ENCODE results near the gene HAPLN2.

Gene HAPLN2

DNA sequence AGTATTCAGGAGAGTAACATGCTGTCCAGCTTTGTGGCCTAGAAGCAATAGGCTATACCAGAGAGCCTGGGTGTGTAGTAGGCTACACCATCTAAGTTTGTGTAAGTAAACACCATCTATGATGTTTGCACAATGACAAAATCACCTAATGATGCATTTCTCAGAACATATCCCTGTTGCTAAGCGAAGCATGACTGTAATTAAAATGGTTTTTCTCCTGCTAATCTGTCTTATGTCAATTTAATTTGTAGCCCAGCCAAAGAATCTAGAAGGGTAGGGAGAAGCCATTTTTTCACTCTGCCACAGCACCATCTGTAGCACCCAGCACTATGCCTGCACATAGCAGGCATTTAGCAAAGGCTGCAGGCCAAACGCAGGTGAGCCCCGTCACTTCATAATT is 41.7 kb upstream of the HAPLN2 start:
- no peak for TF ChIP-seq CTCF (IDR thresholded peaks at IDR 0.05)

DNA sequence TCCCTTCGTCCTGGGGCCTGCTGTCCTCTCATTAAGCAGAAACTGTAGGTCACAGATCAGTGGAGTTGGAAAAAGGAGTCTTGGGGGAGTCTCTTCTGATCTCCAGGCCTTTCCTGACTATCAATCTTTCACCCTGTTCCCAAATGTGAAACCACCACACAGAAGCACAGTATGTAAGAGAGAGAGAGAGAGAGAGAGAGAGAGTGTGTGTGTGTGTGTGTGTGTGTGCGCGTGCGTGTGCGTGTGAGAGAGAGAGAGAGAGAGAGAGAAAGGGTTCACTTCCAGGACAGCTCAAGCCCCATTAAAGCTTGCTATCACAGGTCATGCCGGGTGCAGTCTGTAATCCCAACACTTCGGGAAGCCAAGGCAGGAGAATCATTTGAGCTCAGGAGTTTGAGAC is 41.2 kb upstream of the HAPLN2 start:
- Histone ChIP-seq H3K27ac (no peak overlapping the region), H3K9me3 (no peaks in the 10 kb centered on the region), H3K4me3 (ENCODE audit: low read depth in 1 of 2, low read length in 1 of 2) (no peak overlapping the region), H3K4me1 (ENCODE audit: control insufficient read depth in 1 of 2, insufficient read depth in 1 of 2, low read depth in 1 of 2, low read length in 1 of 2) (no peaks in the 10 kb centered on the region), H3K36me3 (no peaks in the 10 kb centered on the region), H3K27me3 (peaks cover 14% of the 10 kb centered on the region)
- no peak for TF ChIP-seq CTCF (IDR thresholded peaks at IDR 0.05)

More for the DNA sequence above, 41.7 kb upstream of the HAPLN2 start:
- no peaks in the 10 kb centered on the region for H3K36me3 ChIP-seq
- no peak overlapping the region for H3K27ac ChIP-seq
- H3K9me3 ChIP-seq, result no peaks in the 10 kb centered on the region
- H3K4me1 ChIP-seq (ENCODE audit: control insufficient read depth in 1 of 2, insufficient read depth in 1 of 2, low read depth in 1 of 2, low read length in 1 of 2), result peaks cover 2 to 3% of the 10 kb centered on the region in 2 experiments
- H3K27me3 ChIP-seq, result peaks cover 14% of the 10 kb centered on the region
- H3K4me3 ChIP-seq (ENCODE audit: low read depth in 1 of 2, low read length in 1 of 2), result no peak overlapping the region

- peaks cover 8% of the 10 kb centered on the region for H3K27me3 ChIP-seq
- no peaks in the 10 kb centered on the region for H3K36me3 ChIP-seq
- H3K9me3 ChIP-seq, result no peaks in the 10 kb centered on the region
- no peak within 1 kb of the TSS for H3K27ac ChIP-seq
- no peaks in the 10 kb centered on the region for H3K4me1 ChIP-seq (ENCODE audit: control insufficient read depth in 1 of 2, insufficient read depth in 1 of 2, low read depth in 1 of 2, low read length in 1 of 2)
- no peak for TF ChIP-seq CTCF (IDR thresholded peaks at IDR 0.05)
- H3K4me3 ChIP-seq (ENCODE audit: low read depth in 1 of 2, low read length in 1 of 2), result no peak within 1 kb of the TSS
These were observed 39.7 kb upstream of the HAPLN2 start, which contains the start of gene TTC24 for GRCh38 chr1:156579472-156579871. TSS of gene TTC24 (plus strand) at chr1:156579723. CDS start at chr1:156581365, 1,642 bp downstream.

- no peak overlapping the region for H3K4me3 ChIP-seq (ENCODE audit: low read depth in 1 of 2, low read length in 1 of 2)
- no peaks in the 10 kb centered on the region for H3K36me3 ChIP-seq
- no peak overlapping the region for H3K27ac ChIP-seq
- H3K4me1 ChIP-seq (ENCODE audit: control insufficient read depth in 1 of 2, insufficient read depth in 1 of 2, low read depth in 1 of 2, low read length in 1 of 2), result no peaks in the 10 kb centered on the region
- H3K9me3 ChIP-seq, result no peaks in the 10 kb centered on the region
- H3K27me3 ChIP-seq, result no peaks in the 10 kb centered on the region
- TF ChIP-seq CTCF (IDR thresholded peaks at IDR 0.05), result no peak
These were observed 37.4 kb upstream of the HAPLN2 start for GRCh38 chr1:156581661-156582387.

DNA sequence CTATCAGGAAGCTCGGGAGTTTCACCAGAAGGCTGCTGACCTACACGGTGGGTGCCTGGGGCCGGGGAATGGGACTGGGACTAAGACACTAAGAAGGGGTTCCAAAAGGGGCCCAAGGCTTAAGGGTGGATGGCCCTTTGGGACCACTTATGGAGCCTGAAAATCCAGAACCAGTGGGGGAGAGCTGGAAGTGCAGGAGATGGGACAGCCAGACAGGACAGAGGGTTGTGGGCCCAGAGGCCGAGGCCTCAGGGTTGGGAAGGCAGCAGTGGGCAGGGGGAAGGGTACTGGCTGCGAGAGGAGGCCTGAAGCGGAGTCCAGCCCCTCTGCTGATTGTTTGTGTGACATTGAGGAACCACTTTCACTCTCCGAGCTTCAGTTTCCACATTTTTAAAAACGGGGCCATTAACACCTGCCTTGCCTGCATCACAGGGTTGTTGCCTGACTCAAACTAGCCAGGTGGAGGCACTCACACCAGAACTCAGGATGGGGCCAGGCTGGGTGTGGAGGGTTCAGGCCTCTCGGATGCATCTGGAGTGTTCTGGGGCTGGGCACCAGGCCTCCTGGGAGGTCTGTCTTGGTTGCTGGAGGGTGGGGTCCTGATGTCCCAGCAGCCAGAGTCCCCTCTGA is 36.7 kb upstream of the HAPLN2 start:
- H3K36me3 ChIP-seq, result no peaks in the 10 kb centered on the region
- no peaks in the 10 kb centered on the region for H3K4me1 ChIP-seq (ENCODE audit: control insufficient read depth in 1 of 2, insufficient read depth in 1 of 2, low read depth in 1 of 2, low read length in 1 of 2)
- no peaks in the 10 kb centered on the region for H3K27me3 ChIP-seq
- TF ChIP-seq CTCF (IDR thresholded peaks at IDR 0.05), result no peak
- no peak overlapping the region for H3K4me3 ChIP-seq (ENCODE audit: low read depth in 1 of 2, low read length in 1 of 2)
- H3K9me3 ChIP-seq, result no peaks in the 10 kb centered on the region
- H3K27ac ChIP-seq, result no peak overlapping the region
